Activated T-helper 1 cell treated with anti-CD3 and anti-CD28 coated beads, Interleukin-12 subunit alpha, Interleukin-12 subunit beta, Interleukin-2, Interleukin-4 antibody, amounts not matched to agents 30 ng/mL and 10 ng/mL and 1 ng/mL, durations not matched to agents 14 hours and 24 hours and 36 hours (primary cell): ENCODE measurements around the gene KIF6. TPM values are rescaled to one million over a fixed set of nuclear protein-coding genes. Genes with fewer than 3 reads are reported as not detected.
"Not testable (repeated sequence)": the region's sequence is repeated elsewhere in the genome, so short reads cannot be mapped to it uniquely, and the experiment has no call there.

Experiments used
- DNase-seq: peaks from one replicate; pipeline ENCODE4 v3.0.0; 2021; ENCODE audit warnings: low spot score
- H3K27ac Mint-ChIP-seq: one replicate; pipeline ENCODE4 v1.8.0; 2021; ENCODE audit warnings: mild to moderate bottlenecking, mixed read lengths
- H3K27me3 Mint-ChIP-seq: one replicate; pipeline ENCODE4 v1.8.0; 2022; ENCODE audit warnings: mild to moderate bottlenecking, moderate library complexity, mixed read lengths; ENCODE audit not compliant: insufficient read depth
- H3K36me3 Mint-ChIP-seq: one replicate; pipeline ENCODE4 v1.8.0; 2021; ENCODE audit warnings: low read depth, mixed read lengths
- H3K4me1 Mint-ChIP-seq: one replicate; pipeline ENCODE4 v1.8.0; 2021; ENCODE audit warnings: low read depth, mixed read lengths
- H3K4me3 Mint-ChIP-seq: one replicate; pipeline ENCODE4 v1.8.0; 2021; ENCODE audit warnings: mild to moderate bottlenecking, moderate library complexity, mixed read lengths
- H3K9me3 Mint-ChIP-seq: one replicate; pipeline ENCODE4 v1.8.0; 2021; ENCODE audit warnings: mixed read lengths
- intact Hi-C: fragments of 100-400 bp; cut with micrococcal nuclease; formaldehyde crosslinking; loops from one replicate; pipeline ENCODE4 v1.15.1; 2024
- total RNA-seq: library from RNA; stranded (reverse); gene quantifications from 2 replicates; pipeline ENCODE4 v1.2.3, GENCODE V29; 2022

Gene KIF6
- total RNA-seq, 1 donor from 2014 or later, result 0.08 TPM

DNA sequence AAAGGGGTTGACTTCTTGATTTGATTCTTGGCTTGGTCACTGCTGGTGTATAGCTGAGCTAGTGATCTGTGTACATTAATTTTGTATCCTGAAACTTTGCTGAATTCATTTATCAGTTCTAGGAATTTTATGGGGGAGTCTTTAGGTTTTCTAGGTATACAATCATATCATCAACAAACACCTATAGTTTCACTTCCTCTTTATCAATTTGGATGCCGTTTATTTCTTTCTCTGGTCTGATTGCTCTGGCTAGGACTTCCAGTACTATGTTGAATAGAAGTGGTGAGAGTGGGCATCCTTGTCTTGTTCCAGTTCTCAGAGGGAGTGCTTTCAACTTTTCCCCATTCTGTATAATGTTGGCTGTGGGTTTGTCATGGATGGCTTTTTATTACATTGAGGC lies 245.4 kb downstream of the KIF6 start:
- H3K4me1 Mint-ChIP-seq, H3K9me3 Mint-ChIP-seq, H3K36me3 Mint-ChIP-seq, DNase-seq, H3K4me3 Mint-ChIP-seq, intact Hi-C loops, H3K27ac Mint-ChIP-seq: not testable (repeated sequence)
- peaks cover 11% of the 10 kb centered on the region for H3K27me3 Mint-ChIP-seq

DNA sequence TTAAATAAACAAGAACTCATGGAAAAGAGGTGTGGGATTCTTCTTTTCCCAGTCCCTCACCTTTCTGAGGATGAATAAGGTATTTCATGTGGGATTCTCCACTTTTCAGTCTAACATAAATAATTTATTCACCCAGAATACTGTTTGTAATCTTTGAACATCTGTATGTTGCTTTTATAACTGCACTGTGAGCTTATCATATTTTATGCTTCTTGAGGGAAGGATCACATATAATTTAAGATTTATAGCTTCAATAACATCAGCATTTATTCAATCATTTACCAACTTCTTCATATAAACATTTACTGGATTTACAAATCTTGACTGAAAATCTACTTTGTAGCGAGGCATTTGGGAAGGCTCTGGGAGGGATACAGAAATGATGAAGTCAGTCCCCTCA lies 248.5 kb downstream of the KIF6 start:
- intact Hi-C loops, result no loop called here
- no peak for DNase-seq
- peaks cover 10% of the 10 kb centered on the region for H3K4me1 Mint-ChIP-seq
- no peak overlapping the region for H3K27ac Mint-ChIP-seq
- peaks cover 9% of the 10 kb centered on the region for H3K27me3 Mint-ChIP-seq
- no peak overlapping the region for H3K4me3 Mint-ChIP-seq
- no peaks in the 10 kb centered on the region for H3K36me3 Mint-ChIP-seq
- no peaks in the 10 kb centered on the region for H3K9me3 Mint-ChIP-seq

DNA sequence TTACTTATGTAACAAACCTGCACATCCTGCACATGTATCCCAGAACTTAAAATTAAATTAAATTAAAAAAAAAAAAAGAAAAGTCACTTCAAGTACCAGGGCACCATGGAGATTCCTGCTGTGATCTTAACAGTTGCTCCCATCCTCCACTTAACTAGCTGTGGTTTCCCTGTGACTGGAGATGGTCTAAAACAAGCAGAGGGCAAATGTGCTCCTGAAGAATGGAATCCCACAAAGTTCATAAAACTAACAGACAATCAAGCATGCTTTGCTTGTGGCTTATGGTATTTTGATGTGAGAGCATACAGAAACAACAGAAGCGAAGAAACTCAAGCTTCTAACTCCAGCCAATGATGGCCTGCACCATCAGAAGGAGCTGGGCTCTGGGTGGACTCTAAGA lies 249.1 kb downstream of the KIF6 start:
- intact Hi-C loops, result no loop called here
- peaks cover 10% of the 10 kb centered on the region for H3K4me1 Mint-ChIP-seq
- peaks cover 9% of the 10 kb centered on the region for H3K27me3 Mint-ChIP-seq
- no peak overlapping the region for H3K4me3 Mint-ChIP-seq
- no peak for DNase-seq
- no peaks in the 10 kb centered on the region for H3K36me3 Mint-ChIP-seq
- H3K9me3 Mint-ChIP-seq, result no peaks in the 10 kb centered on the region
- no peak overlapping the region for H3K27ac Mint-ChIP-seq

DNA sequence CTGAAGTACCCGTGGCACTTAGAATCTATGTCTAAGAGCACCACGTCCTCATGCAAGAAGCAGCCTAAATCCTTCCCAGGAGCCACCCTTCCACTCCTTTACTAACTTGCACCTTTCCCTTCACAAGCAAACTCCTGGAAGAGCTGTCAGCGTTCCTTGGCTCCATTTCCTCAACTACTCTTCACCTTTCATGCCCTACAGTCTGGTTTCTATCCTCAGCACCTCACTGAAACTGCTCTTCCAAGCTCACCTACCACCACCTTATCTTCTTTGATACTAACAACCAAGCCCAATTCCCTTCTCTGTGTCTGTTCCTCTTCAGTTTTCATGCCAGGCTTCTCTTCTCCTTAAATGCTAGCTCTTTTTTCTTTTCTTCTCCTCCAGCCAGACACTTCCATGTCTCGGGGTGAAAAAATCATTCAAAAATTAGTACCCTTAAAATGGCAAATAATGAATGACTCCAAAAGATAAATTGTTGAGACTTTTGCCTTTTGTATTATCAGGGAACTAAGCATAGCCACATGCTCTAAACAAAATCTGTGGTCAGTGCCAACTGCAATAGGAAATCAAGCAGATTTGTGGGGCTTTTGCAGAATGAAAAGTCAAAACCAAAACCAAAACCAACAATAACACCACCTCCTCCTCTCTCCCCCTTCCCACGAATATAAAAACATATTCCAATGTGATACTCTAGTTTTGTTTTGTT lies 253.1 kb downstream of the KIF6 start:
- no peak for DNase-seq
- H3K9me3 Mint-ChIP-seq, result no peaks in the 10 kb centered on the region
- peaks cover 10% of the 10 kb centered on the region for H3K4me1 Mint-ChIP-seq
- no peaks in the 10 kb centered on the region for H3K36me3 Mint-ChIP-seq
- peak overlapping the region; percentile 1 for H3K27ac Mint-ChIP-seq
- peak overlapping the region; percentile 8 for H3K4me3 Mint-ChIP-seq
- peaks cover 13% of the 10 kb centered on the region for H3K27me3 Mint-ChIP-seq
- intact Hi-C loops, result no loop called here

DNA sequence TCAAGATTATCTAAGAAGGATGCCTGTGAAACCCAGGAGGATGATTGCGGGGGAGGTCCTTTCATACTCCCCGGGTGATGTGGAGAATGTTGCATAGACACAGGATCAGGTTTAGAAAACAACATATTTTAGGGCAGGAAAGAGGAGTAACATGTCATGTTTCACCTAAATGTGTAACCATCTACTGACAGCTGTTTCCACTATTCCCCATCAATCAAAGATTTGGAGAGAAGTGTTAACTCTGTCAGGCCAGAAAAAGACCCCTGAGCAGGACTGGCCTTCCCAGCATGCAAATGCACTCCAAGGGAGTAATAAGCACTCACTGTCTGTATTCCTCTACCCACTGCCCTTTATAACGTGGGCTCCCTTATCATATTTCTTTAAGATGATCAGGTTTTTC lies 254.7 kb downstream of the KIF6 start:
- Mint-ChIP-seq H3K9me3 (no peaks in the 10 kb centered on the region), H3K27ac (no peak overlapping the region), H3K4me1 (peaks cover 10% of the 10 kb centered on the region), H3K36me3 (no peaks in the 10 kb centered on the region), H3K4me3 (no peak overlapping the region), H3K27me3 (peaks cover 7% of the 10 kb centered on the region)
- no peak for DNase-seq
- intact Hi-C loops, result no loop called here

DNA sequence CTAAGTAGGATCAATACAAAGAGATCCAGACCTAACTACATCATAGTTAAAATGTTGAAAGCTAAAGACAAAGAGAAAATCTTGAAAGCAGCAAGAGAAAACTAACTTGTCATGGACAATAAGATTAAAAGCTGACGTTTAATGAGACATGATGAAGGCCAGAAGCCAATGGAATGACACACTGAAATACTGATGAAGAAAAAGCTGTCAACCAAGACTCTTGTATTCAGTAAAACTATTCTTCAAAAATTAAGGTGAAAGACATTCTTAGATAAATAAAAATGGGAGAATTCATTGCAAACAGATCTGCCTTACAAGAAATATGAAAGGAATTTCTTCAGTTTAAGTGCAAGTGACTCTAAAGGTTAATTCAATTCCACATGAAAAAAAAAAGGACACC lies 256.8 kb downstream of the KIF6 start:
- no peaks in the 10 kb centered on the region for H3K9me3 Mint-ChIP-seq
- no peak overlapping the region for H3K4me3 Mint-ChIP-seq
- H3K27me3 Mint-ChIP-seq, result peaks cover 7% of the 10 kb centered on the region
- no peak for DNase-seq
- H3K27ac Mint-ChIP-seq, result no peak overlapping the region
- H3K36me3 Mint-ChIP-seq, result no peaks in the 10 kb centered on the region
- peaks cover 10% of the 10 kb centered on the region for H3K4me1 Mint-ChIP-seq
- intact Hi-C loops, result no loop called here

DNA sequence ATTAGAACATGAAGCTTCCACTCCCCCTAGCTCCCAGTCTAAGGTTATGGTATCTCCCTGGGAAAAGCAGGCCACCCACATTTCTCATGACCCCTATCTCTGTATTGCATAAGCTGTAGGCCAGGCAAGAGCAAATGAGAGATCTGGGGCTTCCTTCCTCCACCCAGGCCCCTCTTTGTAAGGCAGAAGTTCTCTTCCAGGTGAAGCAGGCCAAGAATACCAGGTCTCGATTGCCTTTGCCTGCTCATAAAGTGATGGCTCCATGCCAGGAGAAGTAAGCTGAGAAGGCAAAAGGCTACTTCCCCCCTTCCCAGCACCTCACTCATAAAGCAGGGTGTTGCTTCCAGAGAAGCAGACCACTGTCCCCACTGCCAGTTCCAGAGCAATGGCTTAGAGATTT lies 258.6 kb downstream of the KIF6 start:
- Mint-ChIP-seq H3K36me3 (no peaks in the 10 kb centered on the region), H3K4me1 (no peaks in the 10 kb centered on the region), H3K27ac (no peak overlapping the region), H3K9me3 (no peaks in the 10 kb centered on the region), H3K4me3 (no peak overlapping the region), H3K27me3 (peaks cover 7% of the 10 kb centered on the region)
- no peak for DNase-seq
- intact Hi-C loops, result no loop called here

DNA sequence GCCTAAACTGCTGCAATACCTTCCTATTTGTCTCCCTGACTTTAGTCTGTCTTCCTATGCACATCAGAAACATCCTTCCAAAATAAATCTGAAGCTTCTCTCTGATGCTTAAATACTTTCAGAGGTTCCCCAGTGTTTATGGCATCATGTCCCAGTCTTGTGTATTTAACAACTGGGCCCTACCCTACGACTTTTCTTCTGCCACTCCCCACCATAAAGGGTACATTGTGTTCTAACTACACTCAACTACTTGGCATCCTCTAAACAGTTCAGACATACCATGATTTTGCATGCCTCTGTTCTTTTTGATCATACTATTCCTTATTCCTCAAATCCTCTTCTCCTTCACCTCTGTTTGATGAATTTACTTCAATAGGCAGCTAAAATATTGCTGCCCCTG lies 259.7 kb downstream of the KIF6 start:
- Mint-ChIP-seq H3K4me1 (no peaks in the 10 kb centered on the region), H3K9me3 (no peaks in the 10 kb centered on the region), H3K27me3 (peaks cover 9% of the 10 kb centered on the region), H3K4me3 (no peak overlapping the region), H3K27ac (no peak overlapping the region), H3K36me3 (no peaks in the 10 kb centered on the region)
- intact Hi-C loops, result no loop called here
- DNase-seq, result no peak

DNA sequence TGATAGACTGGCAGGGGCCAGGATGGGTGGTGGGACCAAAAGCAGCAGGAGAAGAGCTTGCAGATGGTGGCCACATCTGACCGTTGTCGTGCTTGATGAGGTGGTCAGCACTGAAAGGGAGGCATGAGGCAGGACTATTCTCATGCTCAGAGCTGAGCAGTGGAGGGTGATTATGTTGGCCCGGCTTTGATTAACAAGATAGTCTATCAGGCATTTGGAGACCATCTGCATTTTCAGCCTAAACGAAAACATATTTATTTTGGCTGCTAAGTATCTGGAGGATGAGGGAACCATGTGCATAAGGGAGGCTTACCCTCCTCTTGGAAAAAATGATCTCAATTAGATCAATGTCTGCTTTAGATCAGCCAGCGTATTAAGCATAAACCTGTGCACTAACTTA lies 261.1 kb downstream of the KIF6 start:
- no peak overlapping the region for H3K4me3 Mint-ChIP-seq
- no peaks in the 10 kb centered on the region for H3K9me3 Mint-ChIP-seq
- DNase-seq, result no peak
- H3K27ac Mint-ChIP-seq, result no peak overlapping the region
- no peaks in the 10 kb centered on the region for H3K4me1 Mint-ChIP-seq
- H3K27me3 Mint-ChIP-seq, result peaks cover 6% of the 10 kb centered on the region
- no peaks in the 10 kb centered on the region for H3K36me3 Mint-ChIP-seq
- intact Hi-C loops, result no loop called here

DNA sequence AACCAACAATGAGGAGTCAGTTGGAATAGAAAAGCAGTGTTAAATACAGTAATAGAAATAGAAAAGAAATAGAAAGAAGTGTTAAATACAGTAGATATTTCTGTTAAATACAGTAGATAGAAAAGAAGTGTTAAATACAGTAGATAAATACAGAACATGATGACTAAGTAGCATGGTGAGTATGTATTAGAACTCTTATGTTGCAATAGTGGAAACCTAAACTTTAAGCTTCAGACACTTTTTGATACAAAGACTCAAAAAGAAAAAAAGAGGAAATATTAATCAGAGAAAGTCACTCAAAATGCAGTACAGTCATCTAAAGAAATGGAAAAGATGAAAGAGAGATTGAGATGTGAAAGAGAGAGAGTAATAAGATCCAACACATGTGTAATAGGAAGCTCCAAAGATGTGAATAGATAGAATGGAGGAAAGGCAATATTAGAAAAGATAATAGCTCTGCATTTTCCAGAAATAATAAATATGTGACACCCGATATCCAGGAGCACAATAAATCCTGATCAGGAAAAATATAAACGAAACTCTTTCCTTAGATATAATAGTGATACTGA lies 271.2 kb downstream of the KIF6 start:
- no peak overlapping the region for H3K27ac Mint-ChIP-seq
- H3K4me3 Mint-ChIP-seq, result no peak overlapping the region
- H3K36me3 Mint-ChIP-seq, result no peaks in the 10 kb centered on the region
- no peaks in the 10 kb centered on the region for H3K27me3 Mint-ChIP-seq
- H3K4me1 Mint-ChIP-seq, result no peaks in the 10 kb centered on the region
- H3K9me3 Mint-ChIP-seq, result peaks cover 12% of the 10 kb centered on the region
- no peak for DNase-seq
- intact Hi-C loops, result no loop called here

DNA sequence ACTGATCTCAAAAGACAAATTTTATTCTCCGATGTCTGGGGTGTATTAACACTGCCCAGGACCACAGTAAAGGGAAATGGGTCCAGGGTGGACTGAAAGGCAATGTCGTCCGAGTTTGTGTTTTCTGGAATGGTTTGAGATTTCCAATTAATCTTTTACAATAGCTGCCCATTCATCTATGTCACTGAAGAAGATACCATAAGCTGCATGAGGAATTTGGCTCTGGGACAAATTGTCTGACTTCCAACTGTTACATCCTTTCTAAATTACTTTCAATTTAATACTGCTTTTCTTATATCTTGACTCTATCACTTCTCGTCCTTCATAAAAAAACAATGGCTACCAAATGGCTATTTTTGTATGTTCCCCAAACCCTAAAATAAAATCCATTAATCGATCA lies 272.0 kb downstream of the KIF6 start:
- peaks cover 12% of the 10 kb centered on the region for H3K9me3 Mint-ChIP-seq
- H3K27ac Mint-ChIP-seq, result no peak overlapping the region
- no peak overlapping the region for H3K4me3 Mint-ChIP-seq
- H3K4me1 Mint-ChIP-seq, result no peaks in the 10 kb centered on the region
- H3K36me3 Mint-ChIP-seq, result no peaks in the 10 kb centered on the region
- no peaks in the 10 kb centered on the region for H3K27me3 Mint-ChIP-seq
- intact Hi-C loops, result no loop called here
- no peak for DNase-seq

DNA sequence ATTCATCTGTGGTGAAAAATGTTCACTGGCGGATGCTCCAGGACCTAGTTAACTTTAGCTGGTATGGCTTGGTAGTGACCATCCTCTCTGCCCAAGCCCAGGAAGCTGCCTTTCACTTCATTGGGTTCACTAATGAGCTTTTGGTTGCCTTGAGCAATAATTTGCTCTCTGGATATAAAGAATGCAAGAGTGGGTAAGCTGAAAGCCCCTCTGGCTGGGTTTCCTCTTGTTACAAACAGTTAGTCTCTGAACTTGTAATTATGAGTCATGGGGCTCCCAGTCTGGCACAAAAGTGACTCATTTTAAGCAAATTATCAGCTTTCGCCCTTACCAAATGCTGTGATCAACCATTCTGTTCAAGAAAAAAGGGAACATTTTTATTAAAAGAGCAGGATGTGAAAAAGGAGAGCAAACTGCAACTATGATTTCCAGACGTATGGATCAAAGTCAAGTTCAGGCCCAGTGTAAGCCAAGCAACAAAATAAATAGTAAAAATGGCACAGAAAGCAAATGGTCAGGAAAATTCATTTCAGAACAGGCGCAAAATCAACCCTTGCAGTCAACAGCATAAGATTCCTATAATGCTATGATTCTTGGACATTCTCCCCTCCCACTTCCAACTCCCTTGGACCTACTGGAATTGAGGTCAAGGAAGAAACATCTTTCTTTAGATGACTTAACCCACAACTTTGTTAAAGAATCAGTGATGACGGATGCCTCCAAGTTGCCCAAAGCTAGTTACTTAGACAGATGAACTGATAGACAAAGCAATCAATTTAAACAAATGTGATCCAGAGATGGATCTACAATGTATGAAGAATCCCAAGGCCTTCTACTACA lies 272.7 kb downstream of the KIF6 start:
- Mint-ChIP-seq H3K27me3 (no peaks in the 10 kb centered on the region), H3K9me3 (peaks cover 12% of the 10 kb centered on the region), H3K27ac (no peak overlapping the region), H3K36me3 (no peaks in the 10 kb centered on the region), H3K4me3 (no peak overlapping the region), H3K4me1 (no peaks in the 10 kb centered on the region)
- no peak for DNase-seq
- intact Hi-C loops, result no loop called here

DNA sequence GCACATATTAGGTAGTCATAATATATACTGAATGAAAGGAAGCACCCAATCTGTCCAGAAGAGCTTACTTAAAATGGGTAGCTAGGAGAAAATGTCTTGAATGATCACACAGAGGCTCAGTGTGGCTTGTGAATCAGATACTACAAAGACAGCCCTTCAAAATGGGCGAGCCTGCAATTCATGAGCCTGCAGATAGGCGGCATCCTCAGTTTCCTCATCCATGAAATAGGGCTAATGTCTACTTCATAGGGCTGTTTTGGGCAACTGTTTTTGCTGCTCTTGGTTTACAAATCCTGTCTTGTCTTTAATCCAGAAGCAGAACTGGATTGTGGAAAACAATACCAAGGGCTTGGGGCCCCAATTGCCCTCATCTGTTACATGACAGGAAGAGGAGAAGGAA lies 273.4 kb downstream of the KIF6 start:
- no peak for DNase-seq
- H3K4me1 Mint-ChIP-seq, result no peaks in the 10 kb centered on the region
- H3K27me3 Mint-ChIP-seq, result no peaks in the 10 kb centered on the region
- H3K27ac Mint-ChIP-seq, result no peak overlapping the region
- H3K9me3 Mint-ChIP-seq, result peaks cover 12% of the 10 kb centered on the region
- H3K36me3 Mint-ChIP-seq, result no peaks in the 10 kb centered on the region
- intact Hi-C loops, result no loop called here
- no peak overlapping the region for H3K4me3 Mint-ChIP-seq
